ENCODE data around the gene SUPV3L1.

SUPV3L1 gene

GRCh38 chr10:69242040-69242851 is 62.2 kb downstream of the SUPV3L1 start:
- no peak overlapping the region for H3K27ac ChIP-seq
- TF ChIP-seq CTCF (conservative IDR thresholded peaks at IDR 0.05): no peak

GRCh38 chr10:69242852-69243212 is 62.8 kb downstream of the SUPV3L1 start:
- no peak overlapping the region for H3K27ac ChIP-seq
- TF ChIP-seq CTCF (conservative IDR thresholded peaks at IDR 0.05): no peak

DNA sequence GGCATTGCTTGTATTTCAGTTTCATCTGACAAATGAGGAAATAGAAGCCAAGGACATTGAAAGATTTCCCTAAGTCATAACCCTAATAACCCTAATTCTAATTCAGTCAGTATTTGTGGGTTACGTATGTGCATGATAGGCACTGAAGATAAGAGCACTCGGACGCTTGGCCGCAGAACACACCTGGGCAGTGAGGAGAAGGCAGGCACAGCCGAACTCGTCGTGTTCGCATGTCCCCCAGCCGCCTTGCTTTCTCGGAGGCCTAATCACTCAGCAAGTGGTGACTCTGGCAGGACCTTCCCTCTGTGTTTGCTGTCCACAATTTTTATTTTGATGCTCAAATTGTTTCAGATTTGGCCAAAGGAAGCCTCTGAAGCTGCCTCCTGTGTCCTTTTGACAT is 63.8 kb downstream of the SUPV3L1 start:
- no peak overlapping the region for H3K27ac ChIP-seq
- TF ChIP-seq CTCF (conservative IDR thresholded peaks at IDR 0.05): no peak

GRCh38 chr10:69246036-69246435 is 66.0 kb downstream of the SUPV3L1 start:
- no peak for TF ChIP-seq CTCF (conservative IDR thresholded peaks at IDR 0.05)
- H3K27ac ChIP-seq: no peak overlapping the region

- no peak for TF ChIP-seq CTCF (conservative IDR thresholded peaks at IDR 0.05)
- no peak overlapping the region for H3K27ac ChIP-seq
These were observed 66.7 kb downstream of the SUPV3L1 start for GRCh38 chr10:69246581-69247312.

DNA sequence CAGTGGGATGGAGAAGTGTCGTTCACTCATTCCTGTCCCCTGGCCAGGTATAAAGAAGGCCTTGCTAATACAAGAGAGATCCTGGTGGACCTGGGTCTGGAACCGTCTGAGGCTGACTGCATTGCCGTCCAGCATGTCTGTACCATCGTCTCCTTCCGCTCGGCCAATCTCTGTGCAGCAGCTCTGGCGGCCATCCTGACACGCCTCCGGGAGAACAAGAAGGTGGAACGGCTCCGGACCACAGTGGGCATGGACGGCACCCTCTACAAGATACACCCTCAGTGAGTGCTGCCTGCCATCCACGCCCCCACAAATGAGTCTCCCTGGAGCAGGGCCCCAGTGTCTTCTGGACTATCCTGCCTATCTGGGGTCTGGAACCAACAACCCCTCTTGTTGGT is 67.3 kb downstream of the SUPV3L1 start:
- TF ChIP-seq CTCF (conservative IDR thresholded peaks at IDR 0.05): no peak
- H3K27ac ChIP-seq: no peak overlapping the region

- TF ChIP-seq CTCF (conservative IDR thresholded peaks at IDR 0.05): no peak
- H3K27ac ChIP-seq: no peak overlapping the region
These were observed 68.2 kb downstream of the SUPV3L1 start for GRCh38 chr10:69248117-69248730.

All from VCaP (cell line).